ENCODE data around the gene ANKFN1. TPM values are rescaled to one million over a fixed set of nuclear protein-coding genes. Genes with fewer than 3 reads are reported as not detected.
"Not testable (repeated sequence)": the region's sequence is repeated elsewhere in the genome, so short reads cannot be mapped to it uniquely, and the experiment has no call there.

ANKFN1 gene
- total RNA-seq, 1 donor from 2014 or later, result 0.96 TPM

- H3K36me3 Mint-ChIP-seq (ENCODE audit: unreplicated experiment), result no peaks in the 10 kb centered on the region
- H3K4me1 Mint-ChIP-seq (ENCODE audit: low read depth, unreplicated experiment), result peaks cover 3% of the 10 kb centered on the region
- H3K4me3 Mint-ChIP-seq (ENCODE audit: unreplicated experiment), result no peak overlapping the region
- no peaks in the 10 kb centered on the region for H3K27me3 Mint-ChIP-seq (ENCODE audit: unreplicated experiment)
- no peak for TF ChIP-seq CTCF (IDR thresholded peaks at IDR 0.05; ENCODE audit: partially characterized antibody, unreplicated experiment)
- no peaks in the 10 kb centered on the region for H3K9me3 Mint-ChIP-seq (ENCODE audit: unreplicated experiment)
- H3K27ac Mint-ChIP-seq (ENCODE audit: unreplicated experiment), result no peak overlapping the region
- no peak for DNase-seq
These were observed 242.5 kb downstream of the ANKFN1 start for GRCh38 chr17:56395787-56396186.

GRCh38 chr17:56407086-56407485, 253.8 kb downstream of the ANKFN1 start:
- no peak for DNase-seq
- no peak for TF ChIP-seq CTCF (IDR thresholded peaks at IDR 0.05; ENCODE audit: partially characterized antibody, unreplicated experiment)
- Mint-ChIP-seq H3K9me3 (ENCODE audit: unreplicated experiment) (no peaks in the 10 kb centered on the region), H3K36me3 (ENCODE audit: unreplicated experiment) (no peaks in the 10 kb centered on the region), H3K4me1 (ENCODE audit: low read depth, unreplicated experiment) (no peaks in the 10 kb centered on the region), H3K4me3 (ENCODE audit: unreplicated experiment) (no peak overlapping the region), H3K27ac (ENCODE audit: unreplicated experiment) (no peak overlapping the region), H3K27me3 (ENCODE audit: unreplicated experiment) (no peaks in the 10 kb centered on the region)

GRCh38 chr17:56412356-56412755, 259.1 kb downstream of the ANKFN1 start:
- not testable (repeated sequence) for H3K27ac Mint-ChIP-seq (ENCODE audit: unreplicated experiment); H3K36me3 Mint-ChIP-seq (ENCODE audit: unreplicated experiment); H3K4me1 Mint-ChIP-seq (ENCODE audit: low read depth, unreplicated experiment); H3K27me3 Mint-ChIP-seq (ENCODE audit: unreplicated experiment); H3K9me3 Mint-ChIP-seq (ENCODE audit: unreplicated experiment); DNase-seq; H3K4me3 Mint-ChIP-seq (ENCODE audit: unreplicated experiment)

- peaks cover 4% of the 10 kb centered on the region for H3K36me3 Mint-ChIP-seq (ENCODE audit: unreplicated experiment)
- no peaks in the 10 kb centered on the region for H3K9me3 Mint-ChIP-seq (ENCODE audit: unreplicated experiment)
- no peak for TF ChIP-seq CTCF (IDR thresholded peaks at IDR 0.05; ENCODE audit: partially characterized antibody, unreplicated experiment)
- H3K4me3 Mint-ChIP-seq (ENCODE audit: unreplicated experiment), result no peak overlapping the region
- no peak overlapping the region for H3K27ac Mint-ChIP-seq (ENCODE audit: unreplicated experiment)
- DNase-seq, result no peak
- H3K4me1 Mint-ChIP-seq (ENCODE audit: low read depth, unreplicated experiment), result no peaks in the 10 kb centered on the region
- H3K27me3 Mint-ChIP-seq (ENCODE audit: unreplicated experiment), result no peaks in the 10 kb centered on the region
These were observed 263.5 kb downstream of the ANKFN1 start for GRCh38 chr17:56416682-56417351.

DNA sequence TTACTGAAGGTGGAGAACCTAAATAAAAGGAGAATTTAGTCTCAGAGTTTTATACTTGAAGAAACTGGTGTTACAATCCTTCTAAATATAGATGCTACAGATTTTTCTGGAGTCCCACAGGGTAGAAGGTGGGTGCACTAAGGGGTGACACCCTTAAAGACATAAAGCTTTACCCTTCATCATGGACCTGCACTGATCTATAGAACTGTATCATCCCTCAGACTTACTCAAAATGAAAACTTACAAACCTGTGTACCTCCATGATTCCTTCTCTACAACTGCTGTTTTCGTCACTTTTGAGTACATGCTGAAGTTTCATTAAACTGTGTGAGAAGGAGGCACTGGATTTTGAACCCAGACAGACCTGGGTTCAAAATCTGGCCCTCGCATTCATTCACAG, 270.7 kb downstream of the ANKFN1 start:
- H3K36me3 Mint-ChIP-seq (ENCODE audit: unreplicated experiment), result no peaks in the 10 kb centered on the region
- H3K9me3 Mint-ChIP-seq (ENCODE audit: unreplicated experiment), result no peaks in the 10 kb centered on the region
- no peak for DNase-seq
- no peaks in the 10 kb centered on the region for H3K27me3 Mint-ChIP-seq (ENCODE audit: unreplicated experiment)
- TF ChIP-seq CTCF (IDR thresholded peaks at IDR 0.05; ENCODE audit: partially characterized antibody, unreplicated experiment), result no peak
- no peak overlapping the region for H3K27ac Mint-ChIP-seq (ENCODE audit: unreplicated experiment)
- H3K4me1 Mint-ChIP-seq (ENCODE audit: low read depth, unreplicated experiment), result no peaks in the 10 kb centered on the region
- H3K4me3 Mint-ChIP-seq (ENCODE audit: unreplicated experiment), result no peak overlapping the region
